Measurements from ENCODE around the gene ESYT3. TPM values are rescaled to one million over a fixed set of nuclear protein-coding genes. Genes with fewer than 3 reads are reported as not detected.

Gene ESYT3
- total RNA-seq, 1 donor from 2014 or later: 1.0 TPM

DNA sequence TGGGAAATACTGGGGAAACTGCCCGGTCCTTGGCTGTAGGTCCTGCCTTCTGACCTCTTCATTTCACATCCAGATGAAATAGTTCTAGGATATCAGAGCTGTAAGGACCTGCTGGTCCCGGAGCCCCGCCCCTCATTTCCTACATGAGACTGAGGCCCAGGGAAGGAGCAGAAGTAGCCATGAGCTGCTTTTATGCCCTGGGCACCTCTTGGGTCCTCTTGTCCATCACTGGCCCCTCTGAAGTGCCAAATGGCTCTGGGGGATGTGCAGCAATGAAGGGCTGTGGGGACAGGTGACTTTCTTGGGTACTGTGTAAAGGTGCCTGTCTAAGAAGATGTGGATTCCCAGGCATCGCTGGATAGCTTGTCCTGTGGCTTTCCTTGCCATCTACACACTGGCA lies 40.3 kb upstream of the ESYT3 start:
- Histone ChIP-seq H3K27ac (replicated peaks) (peak overlapping the region; percentile 76), H3K4me3 (no peak overlapping the region), H3K4me1 (peaks cover 98% of the 10 kb centered on the region), H3K9me3 (replicated peaks) (no peaks in the 10 kb centered on the region), H3K27me3 (ENCODE audit: low read depth) (no peaks in the 10 kb centered on the region), H3K36me3 (peaks cover 30% of the 10 kb centered on the region)
- DNase-seq: no peak
- TF ChIP-seq, protein P1, sequence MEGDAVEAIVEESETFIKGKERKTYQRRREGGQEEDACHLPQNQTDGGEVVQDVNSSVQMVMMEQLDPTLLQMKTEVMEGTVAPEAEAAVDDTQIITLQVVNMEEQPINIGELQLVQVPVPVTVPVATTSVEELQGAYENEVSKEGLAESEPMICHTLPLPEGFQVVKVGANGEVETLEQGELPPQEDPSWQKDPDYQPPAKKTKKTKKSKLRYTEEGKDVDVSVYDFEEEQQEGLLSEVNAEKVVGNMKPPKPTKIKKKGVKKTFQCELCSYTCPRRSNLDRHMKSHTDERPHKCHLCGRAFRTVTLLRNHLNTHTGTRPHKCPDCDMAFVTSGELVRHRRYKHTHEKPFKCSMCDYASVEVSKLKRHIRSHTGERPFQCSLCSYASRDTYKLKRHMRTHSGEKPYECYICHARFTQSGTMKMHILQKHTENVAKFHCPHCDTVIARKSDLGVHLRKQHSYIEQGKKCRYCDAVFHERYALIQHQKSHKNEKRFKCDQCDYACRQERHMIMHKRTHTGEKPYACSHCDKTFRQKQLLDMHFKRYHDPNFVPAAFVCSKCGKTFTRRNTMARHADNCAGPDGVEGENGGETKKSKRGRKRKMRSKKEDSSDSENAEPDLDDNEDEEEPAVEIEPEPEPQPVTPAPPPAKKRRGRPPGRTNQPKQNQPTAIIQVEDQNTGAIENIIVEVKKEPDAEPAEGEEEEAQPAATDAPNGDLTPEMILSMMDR (IDR thresholded peaks at IDR 0.05; ENCODE audit: borderline replicate concordance): no peak
- intact Hi-C loops (cut with micrococcal nuclease): no loop called here

DNA sequence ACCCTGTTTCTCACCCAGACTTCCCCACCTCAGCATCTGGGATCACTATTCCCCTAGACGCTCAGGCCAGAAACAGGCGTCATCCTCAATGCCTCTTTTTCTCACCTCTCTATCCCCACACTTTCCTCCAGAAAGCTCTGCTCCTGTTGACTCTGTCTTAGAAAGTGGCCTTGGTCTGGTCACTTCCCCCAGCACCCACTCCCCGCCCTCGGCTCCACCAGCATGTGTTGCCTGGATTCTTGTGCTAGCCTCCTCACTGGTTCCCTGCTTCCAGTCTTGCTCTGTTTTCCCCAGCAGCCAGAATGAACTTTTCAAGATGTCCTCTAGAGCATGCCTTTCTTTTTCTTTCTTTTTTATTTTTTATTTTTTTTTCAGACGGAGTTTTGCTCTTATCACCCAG lies 39.7 kb upstream of the ESYT3 start:
- TF ChIP-seq, protein P1 (IDR thresholded peaks at IDR 0.05; ENCODE audit: borderline replicate concordance): no peak
- DNase-seq: no peak
- peak overlapping the region; percentile 76 for H3K27ac ChIP-seq (replicated peaks)
- H3K4me1 ChIP-seq: peaks cover 98% of the 10 kb centered on the region
- H3K36me3 ChIP-seq: peaks cover 36% of the 10 kb centered on the region
- H3K9me3 ChIP-seq (replicated peaks): no peaks in the 10 kb centered on the region
- H3K4me3 ChIP-seq: no peak overlapping the region
- intact Hi-C loops (cut with micrococcal nuclease): no loop called here
- no peaks in the 10 kb centered on the region for H3K27me3 ChIP-seq (ENCODE audit: low read depth)

DNA sequence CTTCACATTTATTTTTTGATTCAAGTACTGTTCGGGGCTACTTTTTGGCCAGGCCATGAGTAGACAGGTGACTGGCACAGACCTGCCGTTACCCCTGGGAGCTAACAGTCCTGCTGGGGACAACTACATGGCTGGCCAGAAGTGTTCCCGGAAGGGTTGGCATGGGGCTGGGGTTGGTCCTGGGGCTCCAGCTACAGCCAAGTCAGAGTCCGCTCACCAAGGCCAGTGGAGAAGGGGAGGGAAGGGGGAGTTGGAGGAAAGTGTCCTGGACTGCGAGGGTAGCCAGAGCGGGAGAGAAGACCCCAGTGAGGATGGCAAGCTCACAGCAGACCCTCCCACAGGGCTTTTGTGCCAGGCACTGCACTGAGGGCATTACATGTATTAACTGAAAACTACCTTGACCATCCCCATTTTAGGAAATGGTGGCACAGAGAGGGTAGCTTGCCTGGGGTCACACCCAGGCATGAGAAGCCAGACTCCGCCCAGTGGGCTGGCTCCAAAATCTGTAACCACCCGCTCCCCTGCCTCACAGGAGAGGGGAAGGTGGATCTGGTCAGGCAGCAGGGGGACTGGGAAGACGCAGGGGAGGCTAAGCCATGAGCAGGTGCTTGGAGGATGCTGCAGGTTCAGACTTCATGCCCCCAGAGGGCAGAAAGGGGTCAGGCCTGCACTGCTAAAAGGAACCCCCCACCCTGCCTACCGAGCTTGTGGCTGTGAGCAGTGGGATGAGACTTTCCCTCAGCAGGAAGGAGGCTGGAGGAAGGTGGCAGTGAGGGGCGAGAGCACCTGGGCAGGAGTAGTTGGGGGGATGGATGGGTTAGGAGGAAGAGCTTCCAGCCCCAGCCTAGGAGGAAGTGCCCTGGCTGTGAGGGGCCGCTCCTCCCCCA lies 38.3 kb upstream of the ESYT3 start:
- intact Hi-C loops (cut with micrococcal nuclease): no loop called here
- TF ChIP-seq, protein P1 (IDR thresholded peaks at IDR 0.05; ENCODE audit: borderline replicate concordance): no peak
- Histone ChIP-seq H3K4me1 (peaks cover 96% of the 10 kb centered on the region), H3K4me3 (no peak overlapping the region), H3K9me3 (replicated peaks) (no peaks in the 10 kb centered on the region), H3K27me3 (ENCODE audit: low read depth) (no peaks in the 10 kb centered on the region), H3K36me3 (peaks cover 49% of the 10 kb centered on the region), H3K27ac (replicated peaks) (peak overlapping the region; percentile 76)
- peak; percentile 54 for DNase-seq

- TF ChIP-seq, protein P1 (IDR thresholded peaks at IDR 0.05; ENCODE audit: borderline replicate concordance): no peak
- peaks cover 57% of the 10 kb centered on the region for H3K36me3 ChIP-seq
- H3K27ac ChIP-seq (replicated peaks): peak overlapping the region; percentile 76
- no peak overlapping the region for H3K4me3 ChIP-seq
- no peaks in the 10 kb centered on the region for H3K27me3 ChIP-seq (ENCODE audit: low read depth)
- no peaks in the 10 kb centered on the region for H3K9me3 ChIP-seq (replicated peaks)
- peaks cover 95% of the 10 kb centered on the region for H3K4me1 ChIP-seq
- no peak for DNase-seq
- intact Hi-C loops (cut with micrococcal nuclease): no loop called here
These were observed 37.5 kb upstream of the ESYT3 start for GRCh38 chr3:138396752-138397410.

DNA sequence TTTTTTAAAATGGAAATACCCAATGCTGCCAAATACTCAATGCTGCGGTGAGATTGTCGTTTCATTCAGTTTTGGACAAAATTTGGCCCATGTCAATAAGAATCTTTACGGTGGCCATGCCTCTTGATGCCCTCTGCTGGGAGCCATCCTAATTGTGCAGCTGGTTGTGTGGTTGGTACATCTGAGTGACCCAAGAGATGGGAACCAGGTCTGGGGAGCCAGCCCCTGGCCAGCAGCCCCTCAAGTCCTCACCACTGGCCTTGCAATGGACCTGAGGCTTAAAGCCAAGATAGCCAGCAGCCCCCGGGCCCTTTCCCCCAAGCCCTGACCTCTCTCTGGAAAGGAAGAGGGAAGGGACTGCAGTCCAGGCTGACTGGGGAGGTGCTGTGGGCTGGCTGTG lies 36.4 kb upstream of the ESYT3 start:
- intact Hi-C loops (cut with micrococcal nuclease): no loop called here
- DNase-seq: no peak
- Histone ChIP-seq H3K27me3 (ENCODE audit: low read depth) (no peaks in the 10 kb centered on the region), H3K9me3 (replicated peaks) (no peaks in the 10 kb centered on the region), H3K27ac (replicated peaks) (peak overlapping the region; percentile 76), H3K4me3 (no peak overlapping the region), H3K4me1 (peaks cover 92% of the 10 kb centered on the region), H3K36me3 (peaks cover 66% of the 10 kb centered on the region)
- TF ChIP-seq, protein P1 (IDR thresholded peaks at IDR 0.05; ENCODE audit: borderline replicate concordance): peak; percentile 43

Measured in left ventricle myocardium inferior (tissue), 1 donor.